ENCODE data around the gene SHISA7.
"Not testable (repeated sequence)": the region's sequence is repeated elsewhere in the genome, so short reads cannot be mapped to it uniquely, and the experiment has no call there.

Gene SHISA7

DNA sequence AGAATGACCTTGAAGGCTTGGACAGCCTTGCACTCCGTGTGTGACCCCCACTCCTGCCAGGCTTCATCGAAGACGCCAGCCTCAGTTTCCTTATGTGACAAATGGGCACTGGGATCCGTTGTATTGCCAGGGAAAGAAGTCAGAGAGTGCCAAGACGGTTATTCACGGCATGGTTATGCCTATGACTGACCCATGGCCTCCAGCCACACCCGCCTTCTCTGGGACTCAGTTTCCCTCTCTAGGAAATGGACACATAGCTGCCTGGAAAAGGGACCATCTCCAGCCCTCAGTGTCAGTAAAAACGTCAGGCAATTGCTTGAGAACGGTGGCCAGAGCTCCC is 34.6 kb downstream of the SHISA7 start:
- no peak for DNase-seq

DNA sequence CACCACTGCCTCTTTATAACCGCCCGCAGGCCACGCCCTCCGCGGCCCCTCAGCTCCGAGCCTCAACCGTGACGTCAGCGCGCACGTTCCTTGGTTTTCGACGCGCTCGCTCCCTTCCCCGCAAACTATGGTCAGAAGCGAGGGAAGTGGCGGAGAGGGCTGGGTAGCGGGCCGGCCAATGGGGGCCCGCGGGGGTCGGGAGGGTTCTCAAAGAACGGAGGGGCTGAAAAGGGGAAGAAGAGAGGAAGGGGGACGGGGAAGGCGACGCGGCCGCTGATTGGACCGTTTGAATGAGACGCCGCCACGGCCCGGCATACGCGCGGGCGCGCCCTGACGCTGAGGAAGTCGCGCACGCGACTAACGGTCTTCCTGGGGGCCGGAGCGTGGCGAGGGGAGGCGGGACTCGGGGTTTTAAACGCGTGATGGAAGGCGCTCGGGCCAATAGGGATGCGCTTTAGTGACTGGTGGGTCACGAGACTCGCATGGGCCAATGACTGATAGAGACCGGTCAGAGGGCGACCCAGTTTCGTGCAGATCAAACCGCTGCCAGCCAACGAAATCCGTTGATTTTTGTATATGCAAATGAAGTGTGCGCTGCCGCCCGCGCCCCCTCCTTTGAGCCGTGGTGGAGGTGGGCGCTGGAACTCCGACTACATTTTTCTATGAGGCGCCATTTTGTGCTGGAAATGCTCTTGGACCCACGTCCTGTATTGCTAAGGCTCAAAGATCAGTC is 35.1 kb downstream of the SHISA7 start:
- DNase-seq, result peak; percentile 99

DNA sequence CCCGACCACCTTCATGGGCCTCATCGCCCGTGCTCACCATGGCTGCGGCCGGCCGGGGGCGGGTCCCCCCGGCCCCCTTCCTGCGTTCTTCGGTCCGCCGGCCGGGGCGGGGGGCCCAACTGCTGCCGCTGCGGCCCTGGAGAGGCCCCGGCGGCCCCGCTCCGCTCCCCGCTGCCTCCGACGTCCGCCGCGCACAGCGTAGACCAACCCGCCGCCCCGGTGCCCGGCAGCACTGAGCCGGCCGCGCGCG is 35.6 kb downstream of the SHISA7 start, which contains the start of gene UBE2S:
UBE2S (minus strand) TSS at position 239 of the 250 bp plus-strand sequence; CDS start at position 40, 199 bp downstream.
- not testable (repeated sequence) for DNase-seq

DNA sequence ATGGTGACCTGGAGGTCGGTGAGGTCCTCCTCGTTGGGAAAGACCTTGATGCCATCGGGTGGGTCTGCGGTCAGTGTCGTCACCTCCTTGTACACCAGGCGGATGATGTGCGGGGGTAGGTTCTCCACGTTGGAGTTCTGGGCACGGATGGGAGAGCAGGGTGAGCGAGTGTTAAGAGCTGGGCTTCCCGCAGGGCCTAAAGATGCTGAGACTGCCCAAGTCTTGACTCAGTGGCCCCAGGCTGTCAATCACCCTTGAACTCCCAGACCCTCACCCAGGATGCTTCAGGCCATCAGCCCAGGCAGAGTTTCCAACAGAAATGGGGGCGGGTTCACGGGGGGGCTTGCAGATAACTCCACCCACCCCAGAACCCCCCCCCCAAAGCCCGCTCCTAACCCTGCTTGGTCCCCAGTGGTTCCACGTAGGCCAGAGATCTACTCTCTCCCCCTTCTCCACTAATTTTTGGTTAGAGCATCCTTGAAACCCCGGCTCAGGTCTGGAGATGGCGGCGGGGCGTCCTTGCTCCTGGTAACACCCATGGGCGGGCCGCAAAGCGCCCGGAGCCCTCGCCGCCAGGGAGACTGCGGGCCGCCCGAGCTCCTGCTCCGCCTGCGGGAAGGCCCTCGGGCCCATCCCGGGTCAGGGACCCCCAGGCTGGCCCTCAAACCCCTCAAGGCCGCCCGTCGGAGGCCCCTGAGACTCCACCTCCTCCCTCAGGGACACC is 36.1 kb downstream of the SHISA7 start:
- no peak for DNase-seq

DNA sequence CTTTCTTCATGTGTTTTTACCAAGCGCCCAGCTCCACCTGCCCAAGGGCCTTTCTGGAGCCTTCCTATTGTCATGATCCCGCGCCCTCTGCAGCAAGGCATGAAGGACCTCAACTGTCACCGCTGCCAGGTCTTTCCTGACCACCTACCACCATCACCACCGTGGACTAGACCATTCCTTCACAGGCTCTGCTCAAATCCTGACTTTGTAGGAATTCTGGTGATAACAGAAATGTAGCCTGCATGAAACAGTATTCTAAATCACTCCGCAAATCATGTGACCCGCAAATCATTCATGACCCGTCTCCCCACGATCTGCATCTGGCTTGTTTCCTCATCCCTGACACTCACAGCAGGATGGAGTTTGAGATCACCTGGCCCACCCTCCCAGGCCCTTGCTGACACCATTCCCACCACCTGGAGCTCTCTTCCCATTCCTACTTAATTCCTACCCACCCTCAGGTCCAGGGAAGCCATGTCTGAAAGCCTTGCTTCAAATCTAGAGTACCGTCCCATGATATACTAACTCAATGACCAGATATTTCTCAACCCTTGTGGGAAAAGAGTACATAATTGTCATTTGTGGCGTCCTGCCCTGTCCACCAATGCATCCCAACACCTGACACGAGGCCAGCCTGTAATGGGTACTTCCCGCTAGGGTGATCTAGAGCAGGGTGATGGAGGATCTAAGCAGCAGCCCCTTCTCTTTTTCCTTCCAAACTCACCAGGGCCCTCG is 36.8 kb downstream of the SHISA7 start:
- DNase-seq, result no peak

DNA sequence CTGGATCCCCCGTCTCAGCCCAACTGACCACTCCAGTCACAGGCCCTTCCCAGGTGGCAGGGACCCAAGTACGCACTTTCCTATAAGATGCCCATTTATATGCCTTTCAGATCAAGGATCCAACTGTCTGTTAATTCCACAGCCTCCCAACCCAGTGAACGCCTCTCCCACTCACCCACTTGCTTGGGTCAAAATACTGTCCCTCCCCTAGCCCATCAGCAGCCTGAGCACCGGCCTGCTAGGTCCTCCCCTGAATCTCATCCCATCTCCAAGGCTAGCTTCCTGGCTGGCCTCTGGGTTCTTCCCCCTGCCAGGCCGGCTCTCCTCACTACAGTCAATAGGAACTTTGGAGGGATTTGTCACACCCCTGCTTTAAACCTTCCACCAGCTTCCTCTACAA is 37.5 kb downstream of the SHISA7 start:
- no peak for DNase-seq

DNA sequence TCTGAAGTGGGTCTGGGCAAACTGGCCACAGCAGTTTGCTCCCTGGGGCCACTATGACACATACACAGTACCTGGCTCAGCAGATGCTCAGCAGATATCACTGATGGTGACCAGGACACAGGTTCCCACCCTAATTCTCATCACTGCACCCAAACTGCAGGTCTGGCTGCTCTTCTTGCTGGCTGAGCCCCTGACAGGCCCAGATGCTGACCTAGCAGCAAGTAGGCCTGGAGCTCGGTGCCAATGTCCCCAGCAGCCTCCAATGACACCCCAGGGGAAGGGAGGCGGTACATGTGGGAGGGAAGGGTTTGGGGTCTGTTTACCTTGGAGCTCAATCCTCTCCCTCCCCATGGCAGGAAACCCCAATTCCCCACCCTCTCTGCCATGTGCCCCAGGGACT is 40.6 kb downstream of the SHISA7 start:
- DNase-seq, result no peak

DNA sequence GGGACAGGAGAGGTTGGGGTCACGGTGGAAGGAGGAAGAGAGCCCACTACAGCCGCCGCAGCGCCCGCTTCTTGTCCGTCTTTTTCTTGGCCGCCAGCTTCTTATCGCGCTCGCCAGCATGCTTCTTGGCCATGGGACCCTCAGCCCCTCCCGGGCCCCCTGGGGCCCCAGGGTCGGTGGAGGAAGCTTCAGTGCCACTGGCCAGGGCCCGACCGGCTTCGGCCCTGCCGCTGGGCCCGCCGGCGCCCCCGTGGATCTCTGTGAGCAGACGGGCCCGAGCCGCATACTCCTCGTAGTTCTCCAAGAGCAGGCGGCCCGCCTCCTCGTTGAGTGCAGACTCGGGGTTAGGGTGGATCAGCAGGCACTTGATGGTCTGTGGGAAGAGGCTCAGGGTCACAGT is 41.7 kb downstream of the SHISA7 start:
- not testable (repeated sequence) for DNase-seq

DNA sequence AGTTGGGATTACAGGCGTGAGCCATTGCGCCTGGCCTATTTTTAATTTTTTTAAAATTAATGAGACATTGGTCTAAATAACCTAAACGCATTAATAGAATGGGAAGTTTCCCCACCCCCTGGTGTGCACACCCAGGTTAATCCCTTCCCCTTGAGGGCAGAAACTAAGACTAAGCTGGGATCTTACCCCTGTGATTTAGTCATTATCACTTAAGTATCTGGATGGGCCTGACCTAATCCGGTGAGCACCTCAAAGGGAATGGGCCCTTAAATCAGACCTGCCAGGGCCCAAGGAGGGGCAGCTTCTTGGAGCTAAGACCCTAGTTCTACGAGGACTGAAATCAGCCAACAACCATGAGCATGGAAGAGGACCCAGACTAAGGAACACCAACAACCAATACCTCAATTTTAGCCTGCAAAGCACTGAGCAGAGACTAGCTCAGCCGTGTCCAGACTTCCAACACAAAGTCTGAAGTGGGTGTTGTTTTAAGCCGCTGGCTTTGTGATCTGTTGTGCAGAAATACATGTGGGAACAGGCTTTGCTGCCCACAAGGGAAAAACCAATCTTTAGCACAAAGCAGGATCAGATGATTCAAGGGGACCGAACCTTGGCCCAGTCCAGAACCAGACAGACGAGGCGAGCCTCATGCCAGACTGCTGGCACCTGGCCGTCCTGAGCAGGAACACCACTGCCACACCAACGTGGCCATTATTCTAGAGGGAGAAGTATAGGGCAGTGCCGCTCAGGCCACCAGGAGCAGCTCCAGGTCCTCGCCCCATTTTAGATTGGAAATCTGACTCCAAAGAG is 42.6 kb downstream of the SHISA7 start:
- no peak for DNase-seq

DNA sequence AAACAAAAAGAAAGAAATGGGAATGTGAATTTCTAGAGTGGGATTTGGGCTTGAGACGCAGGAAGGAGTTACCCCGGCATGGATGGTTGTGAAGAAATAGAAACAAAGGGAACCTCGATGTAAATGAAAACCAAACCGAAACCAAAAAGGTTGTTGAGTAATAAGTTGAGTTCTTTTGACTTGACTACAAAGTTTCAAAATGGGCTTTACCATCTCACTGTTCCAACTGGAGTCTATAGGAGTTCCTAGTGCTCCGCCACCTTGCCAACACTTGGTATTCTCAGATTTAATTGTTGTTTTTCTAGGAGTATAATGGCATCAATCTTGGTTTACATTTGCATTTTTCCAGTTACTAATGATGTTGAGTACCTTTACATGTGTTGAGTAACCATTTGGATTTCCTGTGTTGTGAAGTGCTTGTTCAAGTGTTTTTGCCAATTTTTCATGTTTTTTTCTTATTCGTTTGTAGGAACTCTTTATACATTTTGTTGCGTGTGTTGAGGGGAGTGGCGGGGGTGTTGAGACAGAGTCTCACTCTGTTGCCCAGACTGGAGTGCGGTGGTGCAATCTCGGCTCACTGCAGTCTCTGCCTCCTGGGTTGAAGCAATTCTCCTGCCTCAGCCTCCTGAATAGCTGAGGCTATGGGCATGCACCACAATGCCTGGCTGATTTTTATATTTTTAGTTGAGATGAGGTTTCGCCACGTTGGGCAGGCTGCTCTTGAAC is 44.7 kb downstream of the SHISA7 start:
- no peak for DNase-seq

DNA sequence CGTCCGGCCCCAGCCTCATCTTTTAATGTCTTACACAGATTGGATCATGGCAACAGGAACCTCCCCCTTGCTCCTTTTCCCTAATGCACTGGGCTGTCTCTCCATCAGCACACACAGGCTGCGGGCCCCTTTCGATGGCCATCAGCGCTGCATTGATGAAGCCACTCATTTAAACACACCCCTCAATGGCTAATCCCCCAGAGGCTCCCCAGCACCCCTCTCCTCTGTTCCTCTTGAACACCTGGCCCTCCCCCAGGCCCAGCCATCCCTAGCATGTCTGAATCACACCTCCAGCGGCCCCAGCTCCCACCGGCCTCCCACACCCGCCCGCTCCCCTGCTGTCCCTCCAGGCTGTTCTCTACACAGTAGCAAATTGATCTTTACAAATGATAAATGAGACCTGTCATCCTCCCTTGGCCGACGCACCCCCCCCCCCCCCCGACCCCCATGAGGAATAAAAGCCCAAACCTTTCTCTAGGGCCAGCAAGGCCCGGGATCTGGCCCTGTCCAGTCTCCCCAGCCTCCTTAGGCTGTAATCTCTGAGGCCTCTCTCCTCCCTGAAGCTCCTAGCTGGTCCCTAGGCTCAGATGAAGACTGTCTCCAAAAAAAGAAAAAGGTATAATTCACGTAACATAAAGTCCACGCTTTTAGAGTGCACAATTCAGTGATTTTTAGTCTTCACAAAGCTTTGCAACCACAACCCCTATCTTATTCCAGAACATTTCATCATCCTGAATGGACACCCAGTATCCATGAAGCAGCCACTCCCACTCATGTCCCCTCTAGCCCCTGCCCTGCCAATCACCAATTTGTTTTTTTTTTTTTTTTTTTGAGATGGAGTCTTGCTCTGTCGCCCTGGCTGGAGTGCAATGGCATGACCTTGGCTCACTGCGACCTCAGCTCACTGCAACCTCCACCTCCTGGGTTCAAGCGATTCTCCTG is 50.0 kb downstream of the SHISA7 start:
- no peak for DNase-seq

DNA sequence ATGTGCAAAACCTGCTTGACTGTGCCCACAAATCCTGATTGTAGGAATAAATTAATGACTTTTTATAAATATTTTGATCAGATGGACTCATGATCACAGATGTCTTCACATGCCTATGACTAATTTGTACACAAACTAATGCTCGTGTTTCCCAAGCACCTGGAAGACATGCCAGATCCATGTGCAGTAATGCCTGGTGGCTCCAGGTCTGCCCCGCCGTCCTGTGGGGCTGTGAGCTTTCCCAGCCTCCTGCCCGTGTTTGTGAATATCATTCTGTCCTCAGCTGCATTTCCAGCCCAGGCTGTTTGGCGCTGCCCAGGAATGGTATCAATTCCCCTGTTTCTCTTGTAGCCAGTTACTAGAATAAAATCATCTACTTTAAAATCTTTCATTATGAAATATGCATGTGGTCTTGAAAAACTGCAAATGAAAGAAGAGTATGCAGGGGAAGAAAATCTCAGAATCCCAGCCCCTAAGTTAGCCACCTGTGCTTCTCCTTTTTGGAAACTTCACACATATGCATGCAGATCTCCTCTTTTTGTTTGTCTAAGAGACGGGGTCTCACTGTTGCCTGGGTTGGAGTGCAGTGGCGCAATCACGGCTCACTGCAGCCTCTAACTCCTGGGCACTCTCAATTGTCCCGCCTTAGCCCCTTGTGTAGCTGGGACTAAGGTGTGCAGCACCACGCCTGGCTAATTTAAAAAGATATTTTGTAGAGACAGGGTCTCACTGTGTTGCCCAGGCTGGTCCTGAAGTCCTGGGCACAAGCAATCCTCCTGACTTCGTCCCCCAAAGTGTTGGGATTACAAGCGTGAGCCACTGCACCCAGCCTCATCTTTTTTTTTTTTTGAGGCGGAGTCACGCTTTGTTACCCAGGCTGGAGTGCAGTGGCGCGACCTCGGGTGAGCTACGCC is 51.1 kb downstream of the SHISA7 start:
- DNase-seq, result no peak

DNA sequence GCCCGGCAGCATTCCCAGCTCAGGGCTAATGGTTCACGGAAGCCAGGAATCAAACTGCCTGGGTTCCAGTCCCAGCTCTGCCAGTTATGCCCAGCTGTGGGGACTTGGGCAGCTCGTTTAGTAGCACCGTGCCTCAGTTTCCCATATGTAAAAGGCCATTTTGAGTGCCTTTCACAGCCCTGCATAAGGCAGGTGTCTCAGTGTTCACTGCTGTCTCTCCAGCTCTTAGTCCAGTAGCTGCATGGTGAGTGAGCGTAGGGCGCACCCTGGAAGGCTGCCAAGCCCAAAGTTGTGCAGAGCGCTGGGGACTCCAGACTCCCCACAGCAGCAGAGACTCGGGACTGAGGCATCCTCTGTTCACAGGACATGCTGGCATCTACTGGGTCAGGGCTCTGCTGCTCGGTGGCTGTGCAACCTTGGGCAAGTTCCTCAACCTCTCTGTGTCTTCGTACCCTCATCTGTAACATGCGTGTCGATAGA is 51.9 kb downstream of the SHISA7 start:
- no peak for DNase-seq

DNA sequence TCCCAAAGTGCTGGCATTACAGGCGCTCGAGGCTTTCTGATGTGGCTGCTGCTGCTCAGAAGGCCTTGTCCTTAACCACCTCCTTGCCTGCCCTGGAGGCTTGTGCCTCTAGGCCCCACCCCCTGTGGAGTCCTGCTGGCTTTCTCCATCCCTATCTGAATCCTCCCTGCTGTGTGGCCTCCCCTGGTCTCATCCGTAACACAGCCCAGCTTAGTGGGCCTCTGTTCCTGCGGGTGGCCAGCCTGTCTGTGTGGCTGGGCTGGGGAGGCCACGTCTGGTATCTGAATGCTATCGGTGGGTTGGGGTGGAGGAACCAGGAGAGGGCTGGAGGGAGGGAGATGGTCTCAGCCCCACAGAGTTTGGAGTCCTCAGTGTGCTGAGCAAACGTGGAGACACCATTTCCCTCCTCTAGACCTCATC is 52.6 kb downstream of the SHISA7 start:
- DNase-seq, result no peak

DNA sequence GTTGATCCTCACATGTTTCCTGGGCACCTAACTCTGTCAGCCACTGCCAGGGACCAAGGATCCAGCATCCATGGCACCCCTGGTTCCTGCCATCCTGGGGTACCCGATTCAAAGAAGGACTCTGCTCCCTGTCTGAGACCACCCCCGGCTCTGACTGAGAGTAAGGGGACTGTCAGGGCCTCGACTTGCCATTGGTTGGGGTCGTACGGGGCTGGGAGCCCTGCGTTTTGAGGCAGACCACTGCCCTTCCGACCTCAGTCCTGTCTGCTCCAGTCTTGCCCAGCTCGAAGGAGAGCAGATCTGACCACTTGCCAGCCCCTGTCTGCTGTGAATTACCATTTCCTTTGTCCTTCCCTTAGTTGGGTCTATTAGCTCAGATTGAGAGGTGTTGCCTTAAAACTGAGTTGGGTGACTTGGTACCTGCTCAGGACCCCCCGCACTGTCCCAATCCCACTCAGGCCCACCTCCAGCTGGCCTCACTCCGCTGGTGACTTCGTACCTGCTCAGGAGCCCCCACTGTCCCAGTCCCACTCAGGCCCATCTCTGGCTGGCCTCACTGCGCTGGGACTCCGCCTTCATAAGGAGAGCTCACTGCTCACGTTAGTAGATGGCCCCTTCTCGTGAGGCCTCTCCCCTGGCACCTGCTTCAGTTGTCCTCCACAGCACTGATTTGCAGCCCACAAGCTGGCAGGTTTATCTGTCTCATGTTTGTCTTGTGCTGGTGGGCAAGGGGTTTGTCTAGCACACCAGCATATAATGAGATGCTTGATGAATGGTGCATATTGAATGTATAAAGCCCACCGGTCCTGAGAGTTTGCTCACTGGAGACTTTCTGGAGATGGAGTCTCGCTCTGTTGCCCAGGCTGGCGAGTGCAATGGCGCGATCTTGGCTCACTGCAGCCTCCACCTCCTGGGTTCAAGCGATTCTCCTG is 53.4 kb downstream of the SHISA7 start:
- DNase-seq, result no peak

DNA sequence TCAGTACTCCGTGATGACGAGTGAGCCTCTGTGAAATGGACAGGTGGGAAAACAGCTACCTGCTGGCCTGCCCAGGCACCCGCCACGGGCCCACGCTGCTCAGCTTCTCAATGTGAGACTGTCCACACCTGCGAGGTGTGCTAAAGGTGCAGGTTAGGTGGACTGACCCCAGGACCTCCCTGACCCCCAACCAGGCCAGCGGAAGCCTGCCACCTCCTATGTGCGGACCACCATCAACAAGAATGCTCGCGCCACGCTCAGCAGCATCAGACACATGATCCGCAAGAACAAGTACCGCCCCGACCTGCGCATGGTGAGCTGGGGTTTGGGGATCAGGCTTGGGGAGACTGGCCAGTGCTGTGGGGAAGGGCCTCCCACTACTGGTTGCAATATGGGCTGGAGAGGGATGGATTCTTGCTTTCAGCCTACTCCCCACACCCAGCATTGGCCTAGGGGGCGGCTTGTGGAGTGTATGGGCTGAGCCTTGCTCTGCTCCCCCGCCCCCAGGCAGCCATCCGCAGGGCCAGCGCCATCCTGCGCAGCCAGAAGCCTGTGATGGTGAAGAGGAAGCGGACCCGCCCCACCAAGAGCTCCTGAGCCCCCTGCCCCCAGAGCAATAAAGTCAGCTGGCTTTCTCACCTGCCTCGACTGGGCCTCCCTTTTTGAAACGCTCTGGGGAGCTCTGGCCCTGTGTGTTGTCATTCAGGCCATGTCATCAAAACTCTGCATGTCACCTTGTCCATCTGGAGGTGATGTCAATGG is 55.2 kb downstream of the SHISA7 start:
- DNase-seq, result no peak

DNA sequence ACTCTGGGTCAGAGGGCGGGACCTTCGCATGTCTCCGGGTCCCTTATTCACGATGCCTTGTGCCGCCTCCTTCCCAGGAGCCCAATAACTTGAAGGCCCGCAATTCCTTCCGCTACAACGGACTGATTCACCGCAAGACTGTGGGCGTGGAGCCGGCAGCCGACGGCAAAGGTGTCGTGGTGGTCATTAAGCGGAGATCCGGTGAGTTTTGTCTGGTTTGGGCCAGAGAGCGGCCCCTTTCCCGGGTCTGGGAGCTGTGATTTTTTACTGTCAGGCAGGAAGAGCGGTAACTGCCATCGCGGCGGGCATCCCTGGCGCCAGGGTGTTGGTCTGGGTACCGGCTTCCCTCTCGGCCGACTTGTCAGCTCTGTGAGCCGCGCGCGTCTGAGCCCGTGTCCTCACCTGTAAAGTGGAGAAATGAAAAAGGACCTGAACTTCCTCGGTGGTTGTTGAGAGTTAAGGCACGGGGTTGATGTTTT is 56.6 kb downstream of the SHISA7 start:
- no peak for DNase-seq

Data from NCI-H1694 (cell line).